NCI-H1436 (cell line): ENCODE results near the gene GYPE.
"Not testable (repeated sequence)": the region's sequence is repeated elsewhere in the genome, so short reads cannot be mapped to it uniquely, and the experiment has no call there.

ENCODE experiments used
- DNase-seq: peaks from one replicate; lab custom pipeline; 2025; lab: John Stamatoyannopoulos, UW

Gene GYPE

DNA sequence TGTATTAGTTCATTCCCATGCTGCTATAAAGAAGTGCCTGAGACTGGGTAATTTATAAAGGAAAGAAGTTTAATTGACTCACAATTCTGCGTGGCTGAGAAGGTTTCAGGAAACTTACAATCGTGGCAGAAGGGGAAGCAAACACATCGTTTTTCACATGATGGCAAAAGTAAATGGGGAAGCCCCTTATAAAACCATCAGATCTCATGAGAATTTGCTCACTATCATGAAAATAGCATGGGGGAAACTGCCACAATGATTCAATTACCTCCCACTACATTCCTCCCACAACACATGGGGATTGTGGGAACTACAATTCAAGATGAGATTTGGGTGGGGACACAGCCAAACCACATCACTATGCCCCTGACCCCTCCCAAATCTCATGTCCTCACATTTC is 35.4 kb downstream of the GYPE start:
- not testable (repeated sequence) for DNase-seq

DNA sequence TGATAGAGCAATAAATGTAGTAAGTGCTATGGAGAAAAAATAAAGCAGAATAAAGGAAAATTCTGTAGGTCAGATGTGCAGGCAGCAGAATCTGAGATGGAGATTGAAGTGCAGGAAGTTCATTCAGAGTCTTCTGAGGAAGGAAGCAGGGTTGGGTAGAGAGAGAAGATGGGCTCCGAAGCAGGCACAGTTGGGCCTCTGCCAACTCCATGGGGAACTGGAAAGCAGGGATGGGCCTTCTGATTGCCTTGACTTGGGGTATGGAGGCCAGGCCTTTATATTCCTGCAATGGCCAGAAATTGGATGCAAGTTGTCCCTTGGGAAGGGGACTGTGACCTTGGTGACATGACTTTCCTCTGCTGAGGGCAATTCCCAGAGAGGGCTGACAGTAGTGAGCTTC is 42.6 kb downstream of the GYPE start:
- not testable (repeated sequence) for DNase-seq

DNA sequence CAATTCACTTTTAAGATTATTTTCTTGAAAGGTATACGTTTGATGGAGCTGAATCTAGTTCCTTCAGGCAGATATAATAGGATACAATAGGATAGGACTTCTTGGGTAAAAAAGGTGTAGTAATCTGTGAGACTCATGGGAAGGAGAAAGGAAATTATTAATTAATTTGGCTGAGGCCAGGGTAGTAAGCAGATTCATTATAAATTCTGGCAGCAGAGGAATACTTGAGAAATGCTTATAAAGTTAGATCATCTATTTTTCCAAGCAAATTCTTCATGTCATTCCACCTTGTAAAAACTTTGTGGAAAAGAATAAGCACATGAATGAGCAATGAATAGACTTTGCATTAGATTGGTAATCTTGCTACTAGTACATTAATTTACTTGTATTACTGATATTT is 46.9 kb downstream of the GYPE start:
- DNase-seq, result no peak

DNA sequence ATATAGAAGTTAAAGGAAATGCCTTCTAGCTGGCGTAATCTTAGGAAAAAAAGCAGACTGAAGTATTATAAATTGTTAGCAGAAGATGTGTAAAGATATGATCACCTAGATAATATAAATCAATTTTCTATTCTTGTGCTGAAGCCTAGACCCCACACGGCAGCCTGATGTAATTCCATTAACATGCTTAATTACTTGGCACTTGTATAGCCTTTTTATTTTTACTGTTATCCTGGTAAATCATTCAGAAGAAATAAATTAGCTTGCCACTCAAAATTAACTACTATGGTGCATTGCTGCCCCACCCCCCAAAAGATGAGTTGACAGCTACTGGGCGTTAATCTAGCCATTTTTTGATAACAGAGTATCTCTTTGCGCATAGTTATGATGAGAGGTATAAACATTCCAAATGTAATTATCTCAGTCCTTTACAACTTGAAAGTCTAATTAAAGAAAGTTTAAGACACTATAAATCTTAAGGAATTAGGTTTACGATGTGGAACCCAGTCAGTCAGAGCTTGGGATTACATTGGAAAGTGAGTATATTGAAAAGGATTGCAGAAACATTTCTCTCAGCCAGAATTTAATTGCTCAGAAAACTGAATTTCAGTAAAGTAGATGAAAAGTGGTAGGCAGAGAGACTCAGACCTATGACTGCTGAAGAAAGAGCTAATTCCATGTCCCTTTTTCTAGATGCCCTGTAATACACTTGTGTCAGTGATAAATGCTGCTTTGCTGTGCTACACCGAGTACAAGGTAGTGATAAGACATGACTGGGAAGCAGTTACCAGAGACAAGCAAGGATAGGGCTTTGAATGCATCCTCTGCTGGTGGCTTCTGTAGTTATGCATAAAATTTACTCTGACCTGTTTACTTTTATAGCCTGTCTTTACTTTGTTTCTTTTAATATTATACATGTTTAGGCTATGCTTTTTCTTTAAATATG is 47.7 kb downstream of the GYPE start:
- DNase-seq, result not testable (repeated sequence)

DNA sequence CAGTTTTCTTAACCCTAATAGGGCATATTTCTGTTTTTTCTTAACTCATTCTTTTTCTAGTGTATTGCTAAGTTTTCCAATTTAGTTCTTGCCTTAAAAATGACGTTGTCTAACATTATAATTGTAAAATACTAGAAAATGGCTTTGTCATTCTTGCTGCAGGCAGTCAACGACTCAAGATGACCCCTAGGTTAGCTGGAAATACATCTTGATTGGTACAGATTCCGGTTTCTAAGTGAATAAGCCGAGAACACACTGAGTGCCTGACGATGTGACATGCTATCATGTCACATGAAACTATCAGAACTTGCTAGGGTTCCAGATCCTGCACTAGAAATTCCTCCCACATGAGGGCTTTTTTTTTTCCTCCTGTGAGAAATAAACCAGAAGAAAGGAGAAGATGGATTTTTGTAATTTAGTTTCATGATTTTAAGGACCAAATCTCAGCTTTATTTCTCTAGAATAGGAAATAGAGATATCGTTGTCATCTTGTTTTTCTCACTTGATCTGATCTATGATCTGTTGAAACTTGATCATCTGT is 49.3 kb downstream of the GYPE start:
- DNase-seq, result not testable (repeated sequence)

DNA sequence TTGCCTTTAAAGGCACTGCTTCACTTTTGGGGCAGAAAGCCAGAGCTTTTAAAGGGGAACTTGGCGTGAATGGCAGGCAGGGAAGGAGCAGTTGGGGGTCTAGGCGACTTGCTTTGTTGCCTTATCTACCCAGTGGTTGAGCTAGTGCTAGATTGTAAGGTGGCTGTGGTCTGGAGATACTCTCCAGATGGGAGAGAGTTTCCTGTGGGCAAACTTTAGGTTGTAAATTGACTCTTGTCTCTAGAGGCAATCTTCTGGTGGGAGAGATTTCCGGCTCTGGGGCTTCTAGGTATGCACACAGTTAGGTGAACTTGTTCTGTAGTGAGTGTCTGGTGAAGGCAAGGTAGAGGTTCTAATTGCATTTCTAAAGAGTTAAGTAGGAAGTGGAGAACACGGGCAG is 50.7 kb downstream of the GYPE start:
- not testable (repeated sequence) for DNase-seq

DNA sequence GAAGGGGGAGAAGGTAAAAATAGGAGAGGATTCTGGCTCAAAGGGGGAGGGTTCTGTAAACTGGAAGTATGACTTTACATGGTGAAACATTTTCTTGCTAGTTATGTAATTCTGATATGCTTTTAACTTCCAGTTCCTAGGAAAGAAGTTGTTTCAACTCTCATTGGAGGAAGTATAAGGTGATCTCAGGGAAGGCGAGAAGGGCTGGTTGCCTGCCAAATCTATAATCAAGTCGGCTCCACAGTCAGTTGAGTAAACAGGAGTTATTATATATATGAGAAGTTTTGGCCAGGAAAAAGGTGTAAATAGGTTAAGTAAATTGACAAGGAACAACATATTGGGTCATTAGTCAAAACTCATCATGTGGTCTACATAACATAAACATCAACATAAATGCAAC is 56.1 kb downstream of the GYPE start:
- DNase-seq, result not testable (repeated sequence)

DNA sequence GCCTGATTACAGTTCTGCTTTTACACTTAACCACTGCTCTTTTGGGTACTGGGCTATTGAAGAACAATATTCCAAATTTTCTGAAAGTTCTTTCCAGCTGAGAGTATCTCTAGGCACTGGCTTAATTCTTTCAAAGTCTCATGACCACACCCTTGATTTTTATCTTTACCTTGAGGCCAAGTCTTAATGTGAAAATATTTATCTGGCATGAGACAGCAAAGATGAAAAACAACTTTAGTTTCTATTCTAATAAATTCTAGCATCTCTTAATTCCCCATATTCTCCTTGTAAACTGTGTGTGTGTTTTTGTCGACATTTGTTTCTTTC is 61.9 kb downstream of the GYPE start:
- not testable (repeated sequence) for DNase-seq

DNA sequence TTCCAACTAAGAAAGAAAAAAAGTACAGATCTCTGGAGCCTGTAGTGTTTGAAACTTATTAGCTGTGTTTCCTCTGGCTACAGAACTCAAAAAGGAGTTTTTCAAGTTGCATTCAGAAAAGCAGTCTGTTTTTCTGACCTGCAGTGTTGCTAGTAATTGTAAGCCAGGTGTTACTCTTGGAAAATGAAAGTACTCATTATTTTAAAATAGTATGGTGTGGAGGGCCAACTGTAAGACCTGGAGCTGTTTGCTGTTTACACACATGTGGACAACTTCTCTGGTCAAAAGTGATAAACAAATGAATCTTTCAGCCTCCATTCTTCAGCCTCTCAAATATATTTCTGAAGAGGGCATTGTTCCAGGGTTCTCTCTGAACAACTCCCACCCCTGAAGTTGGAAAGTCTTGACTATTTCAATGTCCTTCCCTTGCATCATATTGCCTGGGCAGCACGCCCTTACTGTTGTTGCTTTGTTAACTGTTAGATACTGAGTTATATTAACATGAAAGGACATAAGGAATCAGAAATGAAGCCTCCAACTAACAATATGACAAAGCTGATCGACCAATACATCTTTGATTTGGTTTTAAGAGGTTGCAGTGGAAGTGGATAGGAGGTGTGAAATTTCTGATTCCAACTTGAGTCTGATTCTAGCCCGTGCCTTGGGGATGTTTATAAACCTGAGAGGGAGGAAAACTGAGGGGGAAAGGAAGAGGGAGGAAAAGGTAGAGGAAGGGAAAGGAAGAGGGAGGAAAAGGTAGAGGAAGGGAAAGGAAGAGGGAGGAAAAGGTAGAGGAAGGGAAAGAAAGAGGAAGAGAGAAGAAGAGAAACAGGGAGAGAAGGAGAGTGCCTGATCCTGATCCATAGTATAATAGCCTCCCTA is 62.5 kb downstream of the GYPE start:
- not testable (repeated sequence) for DNase-seq

DNA sequence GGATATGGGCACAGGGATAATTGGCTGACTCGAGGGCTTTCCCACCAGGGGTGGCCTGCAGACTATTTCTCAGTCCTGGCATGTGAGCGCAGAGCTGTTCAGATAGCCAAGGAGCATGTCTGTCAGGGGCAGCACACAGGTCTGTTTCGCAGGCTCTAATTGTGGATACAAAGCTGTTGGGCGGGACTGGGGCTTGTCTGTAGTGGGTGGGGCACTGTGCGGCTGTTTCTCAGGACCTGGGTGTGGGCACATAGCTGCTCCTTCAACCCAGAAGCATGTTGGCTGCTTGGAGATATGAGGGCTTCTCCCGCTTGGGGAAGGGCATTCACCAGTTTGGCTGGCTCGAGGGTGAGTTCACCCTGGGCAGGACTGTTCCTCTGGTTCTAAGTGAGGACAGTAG is 65.9 kb downstream of the GYPE start:
- DNase-seq, result not testable (repeated sequence)

DNA sequence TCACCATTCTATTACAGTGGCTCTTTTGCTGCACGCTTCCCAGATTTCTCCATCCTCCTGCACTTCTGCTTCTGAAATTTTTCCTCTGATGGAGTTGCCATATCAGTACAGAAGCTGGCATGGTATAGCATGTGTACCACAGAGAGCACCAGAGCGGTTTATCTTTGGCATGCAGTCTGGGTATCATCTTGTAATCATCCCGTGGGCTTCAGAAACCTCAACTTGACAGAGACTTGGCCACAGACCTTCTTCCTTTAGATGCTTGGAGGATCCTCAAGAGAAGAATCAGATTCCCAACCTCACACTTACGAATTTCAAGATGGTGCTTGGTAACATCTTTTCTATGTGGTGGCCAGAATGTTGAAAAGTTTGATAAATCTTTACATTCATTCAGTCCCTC is 71.2 kb downstream of the GYPE start:
- not testable (repeated sequence) for DNase-seq

DNA sequence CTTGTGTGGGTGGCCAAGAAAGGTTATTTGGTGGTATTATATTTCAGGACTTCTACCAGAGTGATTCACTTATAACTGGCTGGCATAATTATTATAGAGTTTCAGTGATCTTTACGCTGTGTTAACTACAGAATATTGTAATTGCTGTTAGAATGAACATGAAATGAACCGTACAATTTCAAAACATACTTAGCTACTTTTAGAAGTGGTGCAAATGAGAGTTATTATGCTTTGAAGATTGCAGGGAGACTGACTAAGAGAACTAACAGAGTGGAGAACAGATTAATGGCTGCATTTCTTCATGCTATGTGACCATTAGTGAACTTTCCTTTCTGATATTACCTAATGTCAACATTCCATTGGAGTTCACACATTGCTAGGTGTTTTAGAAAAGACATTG is 71.7 kb downstream of the GYPE start:
- DNase-seq, result not testable (repeated sequence)

DNA sequence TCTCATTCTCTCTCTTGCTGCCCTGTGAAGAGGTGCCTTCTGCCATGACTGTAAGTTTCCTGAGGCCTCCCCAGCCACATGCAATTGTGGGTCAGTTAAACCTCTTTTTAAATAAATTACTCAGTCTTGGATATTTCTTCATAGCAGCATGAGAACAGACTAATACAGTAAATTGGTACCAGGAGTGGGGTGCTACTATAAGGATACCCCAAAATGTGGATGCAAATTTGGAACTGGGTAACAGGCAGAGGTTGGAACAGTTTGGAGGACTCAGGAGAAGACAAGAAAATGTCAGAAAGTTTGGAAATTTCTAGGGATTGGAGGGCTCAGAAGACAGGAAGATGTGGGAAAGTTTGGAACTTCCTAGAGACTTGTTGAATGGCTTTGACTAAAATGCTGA is 74.8 kb downstream of the GYPE start:
- not testable (repeated sequence) for DNase-seq

DNA sequence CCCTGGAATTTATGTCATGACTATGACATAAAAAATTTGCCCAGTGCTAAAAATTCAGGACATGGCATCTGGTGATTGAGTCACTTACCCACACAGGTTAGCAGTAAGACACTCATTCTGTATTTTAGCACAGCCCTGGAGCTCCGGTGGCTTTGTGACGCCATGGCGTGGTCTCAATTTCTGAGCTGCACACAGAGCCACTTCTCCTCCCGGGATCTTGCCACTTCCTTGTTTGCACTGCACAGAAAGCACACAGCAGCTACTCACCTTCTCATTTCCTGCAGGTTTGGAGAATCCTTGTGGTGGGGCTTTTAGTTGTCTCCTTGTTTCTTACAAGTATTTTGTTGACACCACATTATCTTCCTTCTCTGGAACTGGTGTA is 76.1 kb downstream of the GYPE start:
- not testable (repeated sequence) for DNase-seq
